Mesodermal cell (in vitro differentiated cells): ENCODE measurements around the gene SOX12.
"Not testable (repeated sequence)": the region's sequence is repeated elsewhere in the genome, so short reads cannot be mapped to it uniquely, and the experiment has no call there.

Source experiments
- H3K27ac ChIP-seq: 2 replicates; pipeline ENCODE4 v1.7.0; 2013; ENCODE audit warnings: mild to moderate bottlenecking, low read depth, low read length, moderate library complexity; ENCODE audit not compliant: severe bottlenecking
- H3K36me3 ChIP-seq: 2 replicates; pipeline ENCODE4 v1.7.1; 2013; ENCODE audit warnings: mild to moderate bottlenecking, low read length, moderate library complexity; ENCODE audit not compliant: control insufficient read depth, insufficient read depth
- H3K4me1 ChIP-seq: one replicate; pipeline ENCODE4 v1.7.1; 2013; ENCODE audit warnings: mild to moderate bottlenecking, low read length; ENCODE audit not compliant: insufficient read depth, control insufficient read depth, poor library complexity, severe bottlenecking
- H3K4me3 ChIP-seq: 2 replicates; pipeline ENCODE4 v1.7.0; 2013; ENCODE audit warnings: low read length, control low read depth, mild to moderate bottlenecking; ENCODE audit not compliant: insufficient read depth, poor library complexity, severe bottlenecking; ENCODE audit errors: extremely low read depth
- H3K9me3 ChIP-seq: 2 replicates; pipeline ENCODE4 v1.7.1; 2013; ENCODE audit warnings: mild to moderate bottlenecking, low read length, moderate library complexity; ENCODE audit not compliant: control insufficient read depth
- whole genome bisulfite sequencing, 2 experiments: methylation state at CpG; one replicate each; pipeline ENCODE4 v1.1.5; 2013; ENCODE audit warnings: missing lambda C conversion rate in 2 of 2; ENCODE audit not compliant: insufficient coverage in 2 of 2; 5-methylcytosine and 5-hydroxymethylcytosine counted together

The SOX12 gene

GRCh38 chr20:373171-373890 is 48.0 kb downstream of the SOX12 start:
- Histone ChIP-seq H3K27ac (peak overlapping the region; percentile 87), H3K36me3 (no peaks in the 10 kb centered on the region)
- 69 to 82% methylated on average over 4 of the region's 9 CpGs for WGBS, 2 experiments

DNA sequence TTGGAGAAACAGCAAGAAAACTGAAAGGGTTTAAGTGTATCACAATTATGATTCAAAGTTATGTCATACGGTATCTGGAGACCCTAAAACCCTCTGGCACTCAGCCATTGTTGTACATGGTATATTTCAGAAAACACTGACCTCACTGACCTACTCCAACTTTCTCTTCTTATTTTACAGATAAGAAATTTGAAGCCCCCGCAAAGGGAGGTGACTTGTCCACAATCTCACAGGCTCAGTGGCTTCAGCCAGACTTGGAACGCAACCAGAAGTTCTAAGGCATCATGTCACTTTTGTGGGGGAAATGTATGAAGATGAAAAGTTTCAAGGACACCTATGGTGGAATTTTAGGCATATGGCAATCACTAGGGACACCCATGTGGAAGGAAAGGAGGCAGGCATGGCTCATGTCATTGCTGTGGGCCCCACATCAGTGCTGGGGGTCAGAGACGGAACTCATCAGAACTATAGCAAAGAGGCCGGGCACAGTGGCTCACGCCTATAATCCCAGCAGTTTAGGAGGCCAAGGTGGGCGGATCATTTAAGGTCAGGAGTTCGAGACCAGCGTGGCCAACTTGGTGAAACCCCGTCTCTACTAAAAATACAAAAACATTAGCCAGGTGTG is 50.0 kb downstream of the SOX12 start:
- WGBS, 2 experiments: 93 to 99% methylated on average over 7 to 8 of the region's 10 CpGs
- Histone ChIP-seq H3K27ac (no peak overlapping the region), H3K4me1 (peaks cover 25% of the 10 kb centered on the region), H3K36me3 (no peaks in the 10 kb centered on the region), H3K9me3 (no peaks in the 10 kb centered on the region), H3K4me3 (no peak overlapping the region)

More at GRCh38 chr20:373171-373890, 48.0 kb downstream of the SOX12 start:
- Histone ChIP-seq H3K4me3 (no peak overlapping the region), H3K4me1 (peaks cover 25% of the 10 kb centered on the region), H3K9me3 (no peaks in the 10 kb centered on the region)

DNA sequence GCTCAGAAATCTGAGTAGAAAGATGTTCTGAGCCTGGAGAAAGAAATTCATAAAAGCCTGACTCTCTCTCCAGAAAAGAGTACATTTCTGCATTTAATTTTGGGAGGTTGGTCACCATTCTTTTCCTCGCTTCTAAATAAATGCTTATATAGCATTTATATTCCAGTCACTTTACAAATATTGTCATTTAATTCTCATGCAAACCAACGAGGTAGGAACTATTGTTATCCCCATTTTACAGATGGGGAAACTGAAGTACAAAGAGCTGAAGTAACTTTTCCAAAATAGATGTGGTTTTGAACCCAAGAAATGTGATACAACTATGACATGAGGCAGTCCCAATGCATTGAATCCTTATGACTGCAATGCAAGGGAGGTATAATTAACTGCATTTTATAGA is 50.7 kb downstream of the SOX12 start:
- Histone ChIP-seq H3K9me3 (no peaks in the 10 kb centered on the region), H3K27ac (no peak overlapping the region), H3K36me3 (no peaks in the 10 kb centered on the region), H3K4me1 (peaks cover 21% of the 10 kb centered on the region), H3K4me3 (no peak overlapping the region)
- no CpG with 5 or more reads among the region's 2 CpGs for WGBS, 2 experiments

DNA sequence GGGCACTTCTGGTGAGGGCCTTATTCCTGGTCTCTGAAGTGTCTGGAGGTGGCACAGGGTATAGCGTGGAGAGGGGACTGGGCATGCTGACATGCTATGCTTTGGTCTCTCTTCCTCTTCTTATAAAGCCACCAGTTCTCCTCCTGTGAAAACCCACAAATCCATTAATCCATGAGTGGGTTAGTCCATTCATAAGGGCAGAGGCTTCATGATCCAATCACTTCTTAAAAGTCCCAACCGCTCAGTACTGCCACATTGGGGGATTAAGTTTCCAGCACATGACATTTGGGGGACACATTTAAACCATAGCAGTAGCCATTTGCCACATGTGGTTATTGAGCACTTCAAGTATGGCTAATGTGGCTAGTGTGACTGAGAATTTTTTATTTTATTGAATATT is 51.4 kb downstream of the SOX12 start:
- 46 to 63% methylated on average over 2 of the region's 2 CpGs for WGBS, 2 experiments
- no peak overlapping the region for H3K27ac ChIP-seq

DNA sequence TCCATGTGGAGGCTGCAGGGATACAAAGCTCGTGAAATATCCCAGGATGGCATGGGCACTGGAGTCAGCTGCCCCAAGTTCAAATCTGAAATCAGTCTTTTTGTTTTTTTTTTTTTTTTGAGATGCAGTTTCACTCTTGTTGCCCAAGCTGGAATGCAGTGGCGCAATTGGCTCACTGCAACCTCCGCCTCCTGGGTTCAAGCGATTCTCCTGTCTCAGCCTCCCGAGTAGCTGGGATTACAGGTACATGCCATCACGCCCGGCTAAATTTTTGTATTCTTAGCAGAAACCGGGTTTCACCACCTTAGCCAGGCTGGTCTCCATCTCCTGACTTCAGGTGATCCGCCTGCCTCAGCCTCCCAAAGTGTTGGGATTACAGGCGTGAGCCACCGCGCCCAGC is 52.2 kb downstream of the SOX12 start:
- not testable (repeated sequence) for H3K36me3 ChIP-seq, H3K27ac ChIP-seq, H3K9me3 ChIP-seq, H3K4me3 ChIP-seq
- peaks cover 13% of the 10 kb centered on the region for H3K4me1 ChIP-seq
- WGBS, 2 experiments: 89 to 91% methylated on average over 12 of the region's 12 CpGs

More for the DNA sequence above, 51.4 kb downstream of the SOX12 start:
- H3K4me1 ChIP-seq: peaks cover 15% of the 10 kb centered on the region
- no peak overlapping the region for H3K4me3 ChIP-seq
- H3K9me3 ChIP-seq: no peaks in the 10 kb centered on the region
- no peaks in the 10 kb centered on the region for H3K36me3 ChIP-seq

GRCh38 chr20:378961-379336 is 53.6 kb downstream of the SOX12 start:
- no peak overlapping the region for H3K27ac ChIP-seq
- 91 to 97% methylated on average over 4 of the region's 5 CpGs for WGBS, 2 experiments
- H3K36me3 ChIP-seq: no peaks in the 10 kb centered on the region
- peaks cover 3% of the 10 kb centered on the region for H3K4me1 ChIP-seq
- no peak overlapping the region for H3K4me3 ChIP-seq
- H3K9me3 ChIP-seq: no peaks in the 10 kb centered on the region
